Airway epithelial cell (primary cell): Measurements from ENCODE around the gene LEMD2. TPM values are rescaled to one million over a fixed set of nuclear protein-coding genes. Genes with fewer than 3 reads are reported as not detected.

Experiments
- total RNA-seq: library from RNA; depleted of rRNA; stranded (reverse); fragments of >200 nt; gene quantifications from 2 replicates; pipeline ENCODE4 v1.2.3, GENCODE V29; 2015

Gene LEMD2
- 48.4 and 55.4 TPM in 2 replicates for total RNA-seq

GRCh38 chr6:33788694-33789549 lies at the start of gene LEMD2:
LEMD2 (minus strand) TSS chr6:33789130; CDS start chr6:33789116, 14 bp downstream.

DNA sequence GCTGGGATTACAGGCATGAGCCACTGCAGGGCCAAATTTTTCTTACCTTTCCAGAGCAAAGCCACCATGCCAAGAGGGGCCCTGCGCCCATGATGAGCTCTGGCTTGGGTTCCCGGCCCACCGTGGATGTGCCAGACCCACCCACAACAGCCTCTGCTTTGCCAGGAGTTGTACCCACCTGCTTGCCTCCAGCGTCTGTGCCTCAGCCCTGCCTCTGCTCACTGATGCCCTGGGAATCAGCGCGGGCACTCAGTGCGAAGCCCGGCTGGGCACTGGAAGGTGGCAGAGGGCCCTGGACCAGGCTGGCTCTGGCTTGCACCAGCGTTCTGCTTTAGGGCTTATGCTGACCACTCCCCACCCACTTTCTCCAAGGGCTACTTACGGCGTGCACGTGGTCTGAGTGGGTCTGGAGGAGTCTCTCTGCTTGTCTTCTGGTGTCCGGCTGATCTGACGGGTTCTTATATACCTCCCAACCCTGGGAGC lies 14.7 kb upstream of the LEMD2 start, which contains the start of gene MLN:
Gene MLN, minus strand, starts transcription at position 433 of the 483 bp plus-strand sequence. CDS start 2,840 bp downstream, outside the sequence.

DNA sequence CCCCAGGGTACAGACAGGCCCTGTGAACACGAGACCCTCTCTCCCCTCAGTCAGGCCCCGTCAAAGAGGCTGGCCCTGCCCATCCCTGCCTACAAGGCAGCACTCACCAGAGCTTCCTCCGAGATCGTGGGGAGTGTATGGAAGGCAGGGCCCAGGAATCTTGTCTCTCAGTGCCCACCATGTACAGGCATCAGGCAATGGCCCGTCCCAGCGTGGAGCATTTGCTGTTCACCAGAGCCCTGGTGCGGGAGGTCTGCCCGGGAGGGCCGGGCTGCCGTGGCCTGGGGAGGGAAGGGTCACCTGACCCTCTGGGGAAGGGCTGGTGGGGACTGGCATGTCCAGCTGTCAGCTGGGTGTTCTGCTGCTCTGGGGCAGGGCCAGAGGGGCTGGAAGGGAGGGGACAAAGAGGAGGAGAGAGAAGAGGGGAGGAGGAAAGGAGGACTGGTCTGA lies 42.3 kb downstream of the LEMD2 start, which contains the start of gene IP6K3:
Gene IP6K3, minus strand, starts transcription at position 255 of the 450 bp plus-strand sequence. CDS start 11,429 bp downstream, outside the sequence.

Other genes with a start within 250 kb of the LEMD2 start
- 25.6 and 29.9 TPM in 2 replicates for gene BAK1, start 208.9 kb downstream of the LEMD2 start, total RNA-seq
- gene ITPR3, start 167.8 kb downstream of the LEMD2 start, total RNA-seq: 49.4 and 67.6 TPM in 2 replicates
- gene UQCC2, start 77.4 kb downstream of the LEMD2 start, total RNA-seq: 32.3 and 53.9 TPM in 2 replicates
- gene IP6K3, start 42.2 kb downstream of the LEMD2 start, total RNA-seq: 0.07 TPM in 1 of 2 replicates, not detected in the other
- not detected in 2 replicates for gene MLN, start 14.9 kb upstream of the LEMD2 start, total RNA-seq